Left colon (tissue), 2 donors: ENCODE results near the gene ZDHHC7. TPM values are rescaled to one million over a fixed set of nuclear protein-coding genes. Genes with fewer than 3 reads are reported as not detected.
A peak's percentile ranks its signal among the peaks of the same experiment; 100 is the strongest.

Source experiments
- ATAC-seq: fragments of 200-7000 bp; cut with Tn5 transposase; one replicate; pipeline ENCODE4 v1.9.1; 2020; ENCODE audit warnings: mild to moderate bottlenecking, moderate library complexity
- DNase-seq, 2 donors: peaks; one replicate each; pipeline ENCODE4 v3.0.0-alpha.2; 2020
- intact Hi-C, 2 donors: fragments of 100-400 bp; cut with DNase I in 1 of 2; cut with micrococcal nuclease in 1 of 2; formaldehyde crosslinking; loops; one replicate each; pipeline versions ENCODE4 v1.11.2 to v1.14.0; 2022; cut with DNase I, micrococcal nuclease
- total RNA-seq, 2 donors: library from RNA; stranded (reverse); fragmentation: NEBNext Ultra II Directional; extraction: Animal tissue kit (Norgen Biotek cat#: 25700); gene quantifications; one replicate each; pipeline ENCODE4 v1.2.1, GENCODE V29; 2021
- donor health status: DM: no; HTN: no; CAD: no.
- donor health status: DM: yes; HTN: yes; CAD: no.

Gene ZDHHC7
- total RNA-seq, 2 donors from 2014 or later: 73.9 to 76.9 TPM

GRCh38 chr16:85004587-85005205 is 6.6 kb downstream of the ZDHHC7 start:
- intact Hi-C loops: no loop called here
- DNase-seq: no peak
- no peak for ATAC-seq

DNA sequence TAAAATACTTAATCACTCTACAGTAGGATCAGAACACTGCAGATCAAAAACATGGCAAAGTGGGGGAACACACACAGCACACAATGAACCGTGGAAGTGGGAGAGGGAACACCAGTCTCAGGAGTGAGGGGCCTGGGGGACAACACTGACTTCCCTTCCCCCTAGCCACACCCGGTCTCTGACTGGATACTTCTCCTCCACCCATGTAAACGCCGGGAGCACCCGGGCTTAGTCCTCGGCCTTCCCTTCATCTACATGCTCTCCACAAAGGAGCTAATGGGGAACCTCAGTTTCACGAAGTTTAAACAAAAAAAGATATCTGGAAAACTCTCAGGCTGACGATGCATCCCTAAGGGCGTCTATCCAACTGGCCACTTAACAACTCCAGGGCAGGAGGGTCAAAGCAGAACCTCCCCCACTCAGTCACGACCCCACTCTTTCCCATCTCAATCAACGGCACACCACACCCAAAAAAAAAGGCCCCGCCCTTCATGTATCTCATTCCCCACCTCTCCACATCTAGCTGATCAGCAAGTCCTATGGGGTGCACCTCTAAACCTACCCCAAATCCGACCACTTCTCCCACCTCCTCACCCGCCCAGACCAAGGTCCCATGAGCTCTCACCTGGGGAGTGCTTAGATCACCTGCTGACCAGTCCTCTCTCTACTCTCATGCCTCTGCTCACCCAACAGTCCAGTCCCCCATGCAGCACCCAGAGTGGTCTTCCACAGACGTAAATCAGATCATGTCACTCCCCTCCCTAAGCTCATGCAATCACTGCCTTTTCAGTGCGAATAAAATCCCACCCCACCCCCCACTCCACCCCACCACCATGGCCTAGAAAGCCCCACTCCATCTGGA is 7.4 kb downstream of the ZDHHC7 start:
- ATAC-seq (peak; percentile 24), DNase-seq (no peak)
- intact Hi-C loops: no loop called here

DNA sequence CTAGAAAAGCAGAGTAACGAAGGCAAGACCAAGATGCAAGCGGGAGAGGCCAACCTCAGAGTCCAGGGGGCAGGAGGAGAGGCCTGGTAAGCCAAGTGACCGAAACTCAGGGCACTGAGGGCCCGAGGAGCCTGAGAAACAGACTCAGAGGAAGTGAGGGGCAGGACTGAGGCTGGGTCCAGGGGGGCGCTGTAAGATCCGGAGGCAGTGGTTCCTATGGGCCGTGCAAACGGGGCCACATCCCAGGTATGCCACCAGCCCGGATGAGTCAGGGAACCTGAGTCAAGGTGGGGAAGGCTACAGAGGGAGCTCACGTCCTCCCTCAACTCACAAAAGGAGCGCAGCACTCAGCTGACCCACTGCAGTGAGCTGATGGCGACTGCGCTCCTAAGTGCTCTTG is 8.3 kb downstream of the ZDHHC7 start:
- intact Hi-C loops: no loop called here
- ATAC-seq (no peak), DNase-seq (no peak)

DNA sequence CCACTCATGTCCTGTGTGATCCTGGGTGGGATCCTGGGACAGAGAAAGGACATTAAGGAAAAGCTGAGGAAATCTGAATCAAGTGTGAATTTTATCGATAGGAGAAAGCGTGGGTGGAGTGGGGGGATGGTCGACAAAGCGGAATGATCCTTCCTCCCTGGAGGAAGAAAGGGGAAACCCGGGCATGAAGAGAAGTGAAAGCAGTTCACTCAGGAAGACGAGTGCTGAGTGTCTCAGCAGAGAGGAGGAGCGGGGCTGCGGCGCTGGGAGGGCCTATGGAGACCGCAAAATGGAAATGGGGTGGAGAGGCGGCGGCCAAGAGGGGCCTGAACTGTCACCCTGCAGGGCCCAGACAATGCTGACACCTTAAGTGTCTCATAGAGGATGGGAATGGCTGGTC is 8.7 kb downstream of the ZDHHC7 start:
- DNase-seq (peak in 1 of 2 donors; percentile 50), ATAC-seq (peak; percentile 7)
- intact Hi-C loops: no loop called here

GRCh38 chr16:85002099-85002541 is 9.2 kb downstream of the ZDHHC7 start:
- peak; percentile 44 for ATAC-seq
- intact Hi-C loops: no loop called here
- no peak for DNase-seq

DNA sequence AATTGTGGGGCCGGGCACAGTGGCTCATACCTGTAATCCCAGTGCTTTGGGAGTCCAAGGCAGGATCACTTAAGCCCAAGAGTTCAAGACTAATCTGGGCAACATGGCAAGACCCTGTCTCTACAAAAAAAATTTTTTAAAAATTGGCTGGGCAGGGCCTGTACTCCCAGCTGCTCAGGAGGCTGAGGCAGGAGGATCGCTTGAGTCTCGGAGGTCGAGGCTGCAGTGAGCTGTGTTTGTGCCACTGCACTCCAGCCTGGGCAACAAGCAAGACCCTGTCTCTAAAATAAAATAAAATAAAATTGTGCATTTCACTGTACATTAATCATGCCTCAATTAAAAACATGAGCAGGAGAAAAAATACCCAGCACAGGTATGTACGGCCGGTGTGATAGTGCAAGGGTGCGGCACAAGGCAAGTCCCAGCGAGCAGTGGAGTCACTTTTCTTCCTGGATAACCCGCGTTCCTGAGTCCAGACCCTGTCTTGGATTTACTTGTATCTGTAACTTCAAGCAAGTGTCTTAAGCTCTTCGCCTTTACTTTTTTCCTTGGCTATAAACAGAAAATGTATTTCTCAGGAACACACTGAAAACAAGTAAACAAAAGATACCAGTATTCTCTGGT is 11.4 kb downstream of the ZDHHC7 start:
- intact Hi-C loops: no loop called here
- no peak for ATAC-seq

DNA sequence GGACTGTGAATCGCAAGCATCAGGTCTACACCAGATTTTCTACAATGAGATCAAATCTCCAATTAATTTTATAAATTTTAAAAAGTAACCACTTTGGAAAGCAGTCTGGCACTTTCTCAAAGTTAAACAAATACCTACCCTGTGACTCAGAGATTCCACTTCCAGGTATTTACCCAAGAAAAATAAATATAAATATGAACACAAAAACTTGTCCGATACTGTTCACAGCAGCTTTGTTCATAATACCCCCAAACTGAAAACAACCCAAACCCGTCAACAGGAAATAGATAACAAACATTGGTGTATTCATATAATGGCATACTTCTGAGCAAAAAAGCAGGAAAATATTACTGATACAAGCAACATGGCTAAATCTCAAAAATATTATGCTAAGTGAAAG is 12.1 kb downstream of the ZDHHC7 start:
- intact Hi-C loops: no loop called here
- DNase-seq (no peak), ATAC-seq (no peak)

More for the DNA sequence above, 11.4 kb downstream of the ZDHHC7 start:
- DNase-seq: no peak

DNA sequence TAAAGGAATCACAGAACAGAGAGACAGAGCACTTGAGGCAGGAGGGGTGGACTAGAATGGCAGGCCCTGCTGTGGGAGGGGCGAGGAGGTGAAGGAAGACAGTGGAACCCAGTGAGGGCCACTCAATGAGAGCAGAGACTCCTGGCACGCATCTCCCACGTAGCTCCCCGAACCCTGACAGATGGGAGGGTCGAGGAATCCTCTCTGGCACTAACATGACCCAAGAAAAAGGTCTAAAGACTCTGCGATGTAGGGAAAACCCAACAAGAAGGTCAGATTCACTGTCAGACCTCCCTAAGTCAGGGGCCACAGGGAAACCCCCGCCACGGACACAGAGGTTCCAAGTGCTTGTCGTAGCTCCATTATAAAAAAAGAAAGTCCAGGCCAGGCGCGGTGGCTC is 15.0 kb downstream of the ZDHHC7 start:
- intact Hi-C loops: no loop called here
- ATAC-seq (no peak), DNase-seq (no peak)

GRCh38 chr16:84995663-84996062 is 15.7 kb downstream of the ZDHHC7 start:
- intact Hi-C loops: no loop called here
- DNase-seq: peak in 1 of 2 donors; percentile 48
- peak; percentile 49 for ATAC-seq

DNA sequence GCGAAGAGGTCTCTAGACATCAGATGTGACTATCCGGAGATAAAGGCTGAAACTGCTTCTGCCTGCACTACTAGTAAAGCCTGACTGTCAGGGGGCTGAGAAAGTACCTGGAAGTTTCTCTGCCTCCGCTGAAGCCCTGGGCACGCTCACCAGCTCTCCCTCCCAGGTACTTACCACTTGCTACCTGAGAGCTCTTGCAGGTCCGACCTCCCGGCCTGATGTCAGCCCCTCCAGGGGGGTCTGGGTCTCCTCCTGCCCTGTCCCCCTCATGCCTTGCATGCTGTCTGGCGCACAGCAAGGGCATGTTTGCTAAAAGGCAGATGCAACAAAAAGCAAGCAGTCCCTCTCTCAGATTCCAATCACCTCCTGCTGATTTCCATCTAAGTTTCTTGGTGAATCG is 17.4 kb downstream of the ZDHHC7 start:
- intact Hi-C loops: no loop called here
- no peak for DNase-seq
- ATAC-seq: no peak

DNA sequence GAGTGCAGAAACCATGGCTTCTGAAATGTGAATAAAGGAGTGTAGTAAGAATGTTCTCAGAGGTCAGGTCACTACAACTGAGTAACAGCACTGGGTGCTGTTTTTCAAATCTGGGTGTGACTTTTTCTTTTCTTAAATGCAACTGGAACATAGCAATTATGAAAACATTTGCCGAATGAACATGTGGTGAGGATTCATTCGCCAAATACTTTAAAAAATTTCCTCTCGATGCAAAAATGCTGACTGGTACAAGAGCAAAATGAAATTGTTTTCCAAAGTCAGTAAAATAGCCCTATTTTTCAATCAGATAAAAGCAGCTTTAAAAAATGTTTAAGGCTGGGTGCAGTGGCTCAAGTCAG is 18.6 kb downstream of the ZDHHC7 start:
- DNase-seq: no peak
- intact Hi-C loops: no loop called here
- ATAC-seq: no peak

GRCh38 chr16:84990782-84991181 is 20.6 kb downstream of the ZDHHC7 start:
- ATAC-seq (no peak), DNase-seq (no peak)
- intact Hi-C loops: no loop called here

DNA sequence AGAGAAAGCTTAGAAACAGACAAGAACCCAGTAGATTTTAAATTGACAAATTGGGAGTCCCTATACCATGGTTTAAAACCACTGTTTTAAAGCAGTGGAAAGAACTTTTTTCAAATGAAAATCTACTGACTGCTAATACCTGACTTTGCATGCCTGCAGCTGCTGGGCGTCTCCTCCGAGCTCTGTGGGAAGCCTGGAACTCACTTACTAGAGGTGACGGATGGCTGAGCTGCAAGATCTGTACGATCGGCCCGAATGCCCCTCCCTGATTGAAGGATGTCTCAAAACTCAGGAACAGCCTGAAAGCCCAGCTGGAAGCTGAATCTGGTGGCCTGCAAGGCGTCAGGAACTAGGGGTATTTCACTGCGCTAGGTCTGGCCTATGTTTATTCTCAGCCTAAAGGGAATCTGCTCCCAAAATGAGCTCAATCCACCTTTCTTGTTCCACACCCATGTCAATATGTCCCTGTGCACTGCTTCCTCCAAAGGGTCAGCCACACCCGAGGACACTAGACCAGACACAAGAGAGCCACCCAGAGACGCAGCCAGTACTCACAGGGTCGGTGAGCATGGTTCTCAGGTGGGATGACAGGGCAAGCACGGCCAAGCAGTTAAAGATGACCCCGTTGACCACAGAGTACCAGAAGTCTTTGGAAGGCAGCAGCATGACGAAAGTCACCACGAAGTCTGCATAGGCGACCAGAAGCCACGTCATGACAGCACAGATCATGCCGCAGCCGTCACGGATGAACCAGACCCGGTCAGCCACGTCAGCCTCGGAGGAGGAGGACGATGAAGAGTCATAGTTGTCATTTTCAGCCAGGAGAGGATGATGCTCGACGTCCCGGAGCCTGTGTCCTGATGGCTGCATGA is 21.4 kb downstream of the ZDHHC7 start:
- intact Hi-C loops: no loop called here
- peak; percentile 16 for ATAC-seq

GRCh38 chr16:84988328-84989080 is 22.8 kb downstream of the ZDHHC7 start:
- intact Hi-C loops: no loop called here
- DNase-seq: no peak
- no peak for ATAC-seq

More for the DNA sequence above, 21.4 kb downstream of the ZDHHC7 start:
- DNase-seq: no peak

DNA sequence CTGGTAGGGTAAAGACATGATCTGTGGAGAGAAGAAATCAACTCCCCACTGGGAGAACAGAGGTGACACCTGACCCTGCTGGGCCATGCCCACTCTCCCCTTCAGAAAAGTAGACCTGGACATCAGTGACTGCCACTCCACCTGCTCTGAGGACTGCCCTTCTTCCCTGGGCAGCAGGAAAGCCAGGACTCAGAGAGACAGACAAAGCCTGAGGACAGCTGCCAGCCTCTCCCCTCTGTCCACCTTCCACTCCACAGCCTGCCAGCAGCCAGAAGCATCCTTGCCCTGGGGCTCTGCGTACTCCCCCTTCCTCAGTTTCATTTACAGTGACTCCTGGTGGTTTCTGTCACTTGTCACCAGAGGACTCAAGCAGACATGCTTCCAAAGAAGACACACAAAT is 24.5 kb downstream of the ZDHHC7 start:
- DNase-seq (no peak), ATAC-seq (no peak)
- intact Hi-C loops: no loop called here

DNA sequence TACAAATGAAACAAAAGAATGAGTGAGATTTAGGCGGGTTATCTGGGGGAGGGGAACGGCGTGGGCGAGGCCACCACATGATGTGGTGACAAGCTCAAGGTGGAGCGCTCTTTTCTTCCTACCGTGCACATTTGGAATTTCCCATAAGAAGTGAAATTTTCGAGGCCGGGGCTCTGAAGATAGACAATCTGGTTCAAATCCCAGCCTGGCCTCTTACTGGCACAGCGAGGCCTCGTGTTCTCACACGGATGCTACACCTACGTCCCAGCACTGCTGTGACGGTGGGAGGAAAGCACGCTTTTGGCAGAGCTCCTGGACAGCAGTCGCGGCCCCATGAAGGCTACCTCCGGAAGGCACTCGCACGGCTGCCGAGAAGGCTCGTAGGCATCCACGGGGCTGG is 25.2 kb downstream of the ZDHHC7 start:
- intact Hi-C loops: no loop called here
- DNase-seq: no peak
- ATAC-seq: no peak

DNA sequence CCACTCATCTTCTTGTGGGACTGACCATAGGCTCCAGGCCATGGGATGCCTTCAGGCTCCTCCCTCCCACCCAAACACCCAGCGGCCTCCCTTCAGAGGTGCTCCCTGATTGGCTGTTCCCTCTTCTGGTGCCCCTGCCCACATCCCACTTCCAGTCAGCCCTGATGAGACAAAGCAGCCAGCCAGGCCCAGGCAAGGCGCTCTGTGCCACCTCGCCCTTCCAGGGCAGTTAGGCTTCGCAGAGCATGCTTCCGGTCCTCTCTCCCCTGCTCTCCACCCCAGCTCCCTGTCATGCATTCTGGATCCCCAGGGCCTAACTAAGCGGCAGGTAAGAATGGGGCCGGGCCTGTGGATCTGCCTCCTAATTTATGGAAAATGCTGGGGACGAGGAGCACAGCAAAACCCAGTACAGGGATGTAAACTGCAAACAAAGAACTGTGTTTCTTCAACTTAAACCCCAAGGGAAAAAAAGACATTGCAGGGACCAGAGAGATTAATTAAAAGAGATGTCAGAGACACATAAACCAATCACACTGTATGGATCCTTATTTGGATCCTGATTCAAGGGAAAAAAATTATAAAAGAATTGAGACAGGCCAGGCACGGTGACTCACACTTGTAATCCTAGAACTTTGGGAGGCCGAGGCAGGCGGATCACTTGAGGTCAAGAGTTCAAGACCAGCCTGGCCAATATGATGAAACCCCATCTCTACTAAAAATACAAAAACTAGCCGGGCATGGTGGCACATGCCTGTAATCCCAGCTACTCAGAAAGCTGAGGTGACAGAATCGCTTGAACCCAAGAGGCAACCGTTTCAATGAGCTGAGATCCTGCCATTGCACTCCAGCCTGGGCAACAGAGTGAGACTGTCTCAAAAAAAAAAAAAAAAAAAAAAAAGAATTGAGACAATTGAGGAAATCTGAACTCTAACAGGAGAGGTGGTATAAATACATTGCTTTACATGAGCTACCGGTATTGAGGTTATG is 26.0 kb downstream of the ZDHHC7 start:
- DNase-seq (no peak), ATAC-seq (no peak)
- intact Hi-C loops: no loop called here
